ENCODE measurements around the gene AGBL2. TPM values are rescaled to one million over a fixed set of nuclear protein-coding genes. Genes with fewer than 3 reads are reported as not detected.
"Not testable (repeated sequence)": the region's sequence is repeated elsewhere in the genome, so short reads cannot be mapped to it uniquely, and the experiment has no call there.

AGBL2 gene
- total and polyA plus RNA-seq, 2 donors (not counting 3 experiments of a cell fraction or from before 2014, with no cell fraction given), result 0.08 to 0.86 TPM

DNA sequence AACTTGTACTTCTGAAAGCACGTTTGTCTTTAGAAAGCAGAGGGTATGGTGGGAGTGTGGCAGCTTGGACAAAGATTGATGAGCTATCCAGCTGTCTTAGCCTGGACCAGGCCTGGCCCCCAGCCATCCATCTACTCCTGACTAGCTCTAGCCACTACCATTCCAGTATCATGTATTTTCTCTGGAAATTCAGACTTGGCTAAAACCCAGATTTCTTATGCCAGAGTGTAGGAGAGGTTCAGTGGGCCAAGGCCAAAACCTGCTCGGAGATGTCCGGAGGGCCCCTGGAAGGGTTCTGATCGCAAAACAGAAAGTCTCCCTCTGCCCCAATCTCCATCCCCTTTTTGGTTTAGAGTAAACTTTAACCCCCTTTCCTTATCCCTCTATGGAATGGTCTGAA, 48.0 kb downstream of the AGBL2 start:
- CTCF ChIA-PET, result no interaction called here
- FAIRE-seq, result no peak

DNA sequence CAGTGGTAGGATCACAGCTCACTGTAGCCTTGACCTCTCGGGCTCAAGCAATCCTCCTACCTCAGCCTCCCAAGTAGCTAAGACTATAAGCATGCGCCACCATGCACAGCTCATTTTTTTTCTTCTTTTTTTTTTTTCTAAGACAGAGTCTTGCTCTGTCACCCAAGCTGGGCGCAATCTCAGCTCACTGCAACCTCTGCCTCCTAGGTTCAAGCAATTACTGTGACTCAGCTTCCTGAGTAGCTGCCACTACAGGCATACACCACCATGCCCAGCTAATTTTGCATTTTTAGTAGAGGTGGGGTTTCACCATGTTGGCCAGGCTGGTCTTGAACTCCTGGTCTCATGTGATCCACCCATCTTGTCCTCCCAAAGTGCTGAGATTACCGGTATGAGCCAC, 50.2 kb downstream of the AGBL2 start:
- CTCF ChIA-PET, result interaction anchor here (1.3 kb wide), 1 partner anchor 25 kb away, joined by 4 read pairs; no protein-coding TSS in a partner anchor
- BruUV-seq (replicated peaks); dilution Hi-C loops (cut with MboI; ENCODE audit: extremely low pct_ligation_motif_present, low sequenced_read_pairs); H3K27ac ChIP-seq (ENCODE audit: insufficient read depth, low read depth, low read length); FAIRE-seq; H3K9me1 ChIP-seq (replicated peaks; ENCODE audit: control insufficient read depth, extremely low read depth, insufficient read depth, low read length); H3K27me3 ChIP-seq (ENCODE audit: control insufficient read depth in 2 of 2, insufficient read depth in 2 of 2, low read length in 2 of 2); H3K79me2 ChIP-seq (ENCODE audit: control insufficient read depth, insufficient read depth, low read length); H3K4me2 ChIP-seq (ENCODE audit: insufficient read depth, low read length); H3K9ac ChIP-seq (replicated peaks; ENCODE audit: extremely low read depth, insufficient read depth, low read length); intact Hi-C loops (cut with micrococcal nuclease); H3K36me3 ChIP-seq (ENCODE audit: control insufficient read depth in 2 of 2, extremely low read depth in 1 of 2, insufficient read depth in 2 of 2, low read length in 2 of 2); H3K4me1 ChIP-seq (ENCODE audit: control insufficient read depth, extremely low read depth, insufficient read depth, low read length); H3K9me3 ChIP-seq (replicated peaks; ENCODE audit: control insufficient read depth, insufficient read depth, low read length); POLR2A ChIA-PET; DNase-seq (ENCODE audit: low read depth, low spot score); H2AFZ ChIP-seq (ENCODE audit: low read depth, low read length); H4K20me1 ChIP-seq (replicated peaks; ENCODE audit: control insufficient read depth, extremely low read depth, insufficient read depth, low read length); H3K4me3 ChIP-seq (replicated peaks in 1 of 3; ENCODE audit: insufficient read depth in 1 of 3, low read depth in 1 of 3, low read length in 3 of 3): not testable (repeated sequence)
- TF ChIP-seq FOS (IDR thresholded peaks at IDR 0.05; ENCODE audit: borderline replicate concordance, insufficient read depth, low read length), result peak; percentile 10

More for the DNA sequence above, 48.0 kb downstream of the AGBL2 start:
- BruUV-seq (replicated peaks), result no TSS peak
- Histone ChIP-seq H2AFZ (ENCODE audit: low read depth, low read length) (no peak overlapping the region), H3K4me2 (ENCODE audit: insufficient read depth, low read length) (no peak overlapping the region), H3K9ac (replicated peaks; ENCODE audit: extremely low read depth, insufficient read depth, low read length) (no peak overlapping the region), H3K4me1 (ENCODE audit: control insufficient read depth, extremely low read depth, insufficient read depth, low read length) (no peaks in the 10 kb centered on the region), H3K4me3 (replicated peaks in 1 of 3; ENCODE audit: insufficient read depth in 1 of 3, low read depth in 1 of 3, low read length in 3 of 3) (no peak overlapping the region), H4K20me1 (replicated peaks; ENCODE audit: control insufficient read depth, extremely low read depth, insufficient read depth, low read length) (no peaks in the 10 kb centered on the region), H3K9me1 (replicated peaks; ENCODE audit: control insufficient read depth, extremely low read depth, insufficient read depth, low read length) (no peaks in the 10 kb centered on the region), H3K79me2 (ENCODE audit: control insufficient read depth, insufficient read depth, low read length) (no peaks in the 10 kb centered on the region), H3K36me3 (ENCODE audit: control insufficient read depth in 2 of 2, extremely low read depth in 1 of 2, insufficient read depth in 2 of 2, low read length in 2 of 2) (no peaks in the 10 kb centered on the region), H3K27ac (ENCODE audit: insufficient read depth, low read depth, low read length) (no peak overlapping the region), H3K9me3 (replicated peaks; ENCODE audit: control insufficient read depth, insufficient read depth, low read length) (no peaks in the 10 kb centered on the region), H3K27me3 (ENCODE audit: control insufficient read depth in 2 of 2, insufficient read depth in 2 of 2, low read length in 2 of 2) (no peaks in the 10 kb centered on the region)
- intact Hi-C loops (cut with micrococcal nuclease), result no loop called here
- TF ChIP-seq GATA2 (IDR thresholded peaks at IDR 0.05; ENCODE audit: insufficient read depth, insufficient read length, low read depth, low read length) (no peak), MYC (IDR thresholded peaks at IDR 0.05; ENCODE audit: low read depth, low read length) (no peak)
- TF ChIP-seq, protein P1, sequence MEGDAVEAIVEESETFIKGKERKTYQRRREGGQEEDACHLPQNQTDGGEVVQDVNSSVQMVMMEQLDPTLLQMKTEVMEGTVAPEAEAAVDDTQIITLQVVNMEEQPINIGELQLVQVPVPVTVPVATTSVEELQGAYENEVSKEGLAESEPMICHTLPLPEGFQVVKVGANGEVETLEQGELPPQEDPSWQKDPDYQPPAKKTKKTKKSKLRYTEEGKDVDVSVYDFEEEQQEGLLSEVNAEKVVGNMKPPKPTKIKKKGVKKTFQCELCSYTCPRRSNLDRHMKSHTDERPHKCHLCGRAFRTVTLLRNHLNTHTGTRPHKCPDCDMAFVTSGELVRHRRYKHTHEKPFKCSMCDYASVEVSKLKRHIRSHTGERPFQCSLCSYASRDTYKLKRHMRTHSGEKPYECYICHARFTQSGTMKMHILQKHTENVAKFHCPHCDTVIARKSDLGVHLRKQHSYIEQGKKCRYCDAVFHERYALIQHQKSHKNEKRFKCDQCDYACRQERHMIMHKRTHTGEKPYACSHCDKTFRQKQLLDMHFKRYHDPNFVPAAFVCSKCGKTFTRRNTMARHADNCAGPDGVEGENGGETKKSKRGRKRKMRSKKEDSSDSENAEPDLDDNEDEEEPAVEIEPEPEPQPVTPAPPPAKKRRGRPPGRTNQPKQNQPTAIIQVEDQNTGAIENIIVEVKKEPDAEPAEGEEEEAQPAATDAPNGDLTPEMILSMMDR (IDR thresholded peaks at IDR 0.05; ENCODE audit: extremely low read depth in 1 of 2, insufficient read depth in 1 of 2, low read depth in 1 of 2, low read length in 2 of 2), result no peak
- dilution Hi-C loops (cut with MboI; ENCODE audit: extremely low pct_ligation_motif_present, low sequenced_read_pairs), result no loop called here
- no peak for DNase-seq (ENCODE audit: low read depth, low spot score)
- POLR2A ChIA-PET, result no interaction called here
